GM12878 (cell line): Measurements from ENCODE around the gene FAF1. TPM values are rescaled to one million over a fixed set of nuclear protein-coding genes. Genes with fewer than 3 reads are reported as not detected.

ENCODE experiments used
- ATAC-seq: fragments of 200-7000 bp; cut with Tn5 transposase; 3 replicates; pipeline ENCODE4 v1.9.1; 2020; ENCODE audit warnings: mild to moderate bottlenecking, moderate library complexity
- BruUV-seq: library from RNA; stranded (reverse); fragments of 400-500 nt; replicated peaks from 2 replicates; lab custom pipeline; 2021; lab: Mats Ljungman, UMichigan
- CTCF ChIA-PET: fragments of 300-600 bp; sonication (Branson Sonifier 250); formaldehyde crosslinking; extraction: SDS; loops from one replicate; lab custom pipeline; 2021; ENCODE audit warnings: inconsistent platforms; lab: Yijun Ruan, JAX
- POLR2A ChIA-PET: fragments of 350-600 bp; formaldehyde crosslinking; extraction: SDS; loops from one replicate; lab custom pipeline; 2021; ENCODE audit warnings: inconsistent platforms; lab: Charles Lee
- RAD21 ChIA-PET: fragments of 300-600 bp; sonication (Branson Sonifier 250); formaldehyde crosslinking; loops from one replicate; lab custom pipeline; 2023; ENCODE audit warnings: antibody characterized with exemption; ENCODE audit not compliant: unreplicated experiment; lab: Charles Lee
- SMC1A ChIA-PET: fragments of 300-600 bp; sonication (Branson Sonifier 250); formaldehyde crosslinking; loops from one replicate; lab custom pipeline; 2023; ENCODE audit not compliant: unreplicated experiment, uncharacterized antibody; lab: Charles Lee
- DNase-seq: peaks from one replicate; pipeline ENCODE4 v3.0.0-alpha.2; 2011; ENCODE audit warnings: low read depth, low spot score
- FAIRE-seq: peaks from 3 replicates; lab custom pipeline; 2011; peaks lifted over from hg19 to GRCh38; lab: Jason Lieb, UNC
- H2AFZ ChIP-seq: 2 replicates; pipeline ENCODE4 v1.6.0; 2011; ENCODE audit warnings: low read depth, low read length, control low read depth; ENCODE audit not compliant: control insufficient read depth
- H3K27ac ChIP-seq: 2 replicates; pipeline ENCODE4 v1.5.1; 2011; ENCODE audit warnings: control low read depth; ENCODE audit not compliant: control insufficient read depth, insufficient read depth
- H3K27me3 ChIP-seq, 2 experiments: replicated peaks in 1 of 2; 2 replicates each; pipeline versions ENCODE4 v1.6.0 to v1.6.1; 2011; ENCODE audit warnings: low read length in 1 of 2; ENCODE audit not compliant: control insufficient read depth in 2 of 2, insufficient read depth in 2 of 2
- H3K36me3 ChIP-seq, 2 experiments: 2 replicates each; pipeline ENCODE4 v1.5.1; 2011; ENCODE audit warnings: low read length in 1 of 2; ENCODE audit not compliant: control insufficient read depth in 2 of 2, insufficient read depth in 2 of 2
- H3K4me1 ChIP-seq: 2 replicates; pipeline ENCODE4 v1.6.1; 2011; ENCODE audit warnings: mild to moderate bottlenecking, low read length, moderate library complexity, mixed read lengths; ENCODE audit not compliant: control insufficient read depth, insufficient read depth
- H3K4me2 ChIP-seq: 2 replicates; pipeline ENCODE4 v1.6.0; 2011; ENCODE audit warnings: control low read depth; ENCODE audit not compliant: control insufficient read depth, insufficient read depth
- H3K4me3 ChIP-seq: fragments of 200-600 bp; sonication (generic); 2 replicates; pipeline ENCODE4 v1.5.1; 2016
- H3K79me2 ChIP-seq: 2 replicates; pipeline ENCODE4 v1.6.0; 2011; ENCODE audit warnings: low read length; ENCODE audit not compliant: control insufficient read depth, insufficient read depth
- H3K9ac ChIP-seq: 2 replicates; pipeline ENCODE4 v1.8.0; 2011; ENCODE audit warnings: low read length, control low read depth, mixed read lengths; ENCODE audit not compliant: control insufficient read depth, insufficient read depth
- H3K9me3 ChIP-seq: replicated peaks from 3 replicates; pipeline ENCODE4 v1.5.1; 2011; ENCODE audit warnings: mild to moderate bottlenecking, low read length; ENCODE audit not compliant: control insufficient read depth, insufficient read depth
- H4K20me1 ChIP-seq: 2 replicates; pipeline ENCODE4 v1.6.0; 2011; ENCODE audit not compliant: control insufficient read depth, insufficient read depth
- BCL11A ChIP-seq: IDR thresholded peaks from 2 replicates; pipeline ENCODE4 v1.6.1; 2011; ENCODE audit warnings: low read depth, low read length
- BMI1 ChIP-seq: fragments of 450-650 bp; IDR thresholded peaks from 2 replicates; pipeline ENCODE4 v1.6.1; 2016; ENCODE audit warnings: mild to moderate bottlenecking, moderate library complexity, borderline replicate concordance
- GABPA ChIP-seq: IDR thresholded peaks from 2 replicates; pipeline ENCODE4 v1.6.1; 2014; ENCODE audit warnings: antibody characterized with exemption, low read depth, mild to moderate bottlenecking, inconsistent platforms
- KAT2A ChIP-seq: conservative IDR thresholded peaks from 2 replicates; pipeline ENCODE4 v1.6.1; 2011; ENCODE audit warnings: low read depth, low read length; ENCODE audit not compliant: control insufficient read depth
- MTA2 ChIP-seq: fragments of 450-650 bp; IDR thresholded peaks from 2 replicates; pipeline ENCODE4 v1.6.1; 2016; ENCODE audit warnings: low read depth, mild to moderate bottlenecking, moderate library complexity
- NR2F1 ChIP-seq: fragments of 450-650 bp; conservative IDR thresholded peaks from 2 replicates; pipeline ENCODE4 v1.6.1; 2017; ENCODE audit warnings: mild to moderate bottlenecking
- PAX5 ChIP-seq: IDR thresholded peaks from 2 replicates; pipeline ENCODE4 v1.6.1; 2011; ENCODE audit warnings: low read depth, low read length, borderline replicate concordance
- PAX8 ChIP-seq: fragments of 450-650 bp; IDR thresholded peaks from 2 replicates; pipeline ENCODE4 v1.6.1; 2017; ENCODE audit warnings: mild to moderate bottlenecking, moderate library complexity
- PKNOX1 ChIP-seq: fragments of 450-650 bp; IDR thresholded peaks from 2 replicates; pipeline ENCODE4 v1.6.1; 2016; ENCODE audit warnings: mild to moderate bottlenecking
- RBBP5 ChIP-seq: fragments of 200-600 bp; sonication (generic); conservative IDR thresholded peaks from 2 replicates; pipeline ENCODE4 v1.6.1; 2016
- SIX5 ChIP-seq: IDR thresholded peaks from 2 replicates; pipeline ENCODE4 v1.6.1; 2011; ENCODE audit warnings: mild to moderate bottlenecking, low read depth, low read length, moderate library complexity; ENCODE audit not compliant: severe bottlenecking
- SPI1 ChIP-seq: IDR thresholded peaks from 2 replicates; pipeline ENCODE4 v1.6.1; 2011; ENCODE audit warnings: low read depth, mild to moderate bottlenecking, low read length, moderate library complexity, borderline replicate concordance; ENCODE audit not compliant: insufficient read depth
- ZSCAN29 ChIP-seq: fragments of 450-650 bp; IDR thresholded peaks from 2 replicates; pipeline ENCODE4 v1.6.1; 2017; ENCODE audit warnings: mild to moderate bottlenecking, moderate library complexity
- in situ Hi-C: fragments of 300-500 bp; cut with MboI; formaldehyde crosslinking; loops from 9 replicates; pipeline ENCODE4 v1.14.3; 2018; ENCODE audit warnings: mixed read lengths
- intact Hi-C: fragments of 100-400 bp; cut with micrococcal nuclease; formaldehyde crosslinking; loops from one replicate; pipeline ENCODE4 v1.14.2; 2022; ENCODE audit not compliant: unreplicated experiment
- polyA plus RNA-seq, 11 experiments: library from polyadenylated mRNA; depleted of rRNA in 4 of 11; unstranded in 6 of 11; stranded (reverse) in 5 of 11; fragments of >200 nt; fragmentation: Nextera tagmentation in 4 of 11; fragmentation: Illumina TruSeq in 1 of 11; extraction: Ambion mirVana in 4 of 11; extraction: Trizol in 1 of 11; gene quantifications; 1 replicate in 1 of 11; 2 replicates in 10 of 11; pipeline versions ENCODE4 v1.2.1 to v1.2.3, GENCODE V29; 2011 to 2016; ENCODE audit warnings: inconsistent platforms in 2 of 11, missing spikeins in 2 of 11, low read depth in 1 of 11
- total RNA-seq, 4 experiments: library from RNA; depleted of rRNA in 3 of 4; stranded (reverse); fragments of >200 nt in 3 of 4; fragmentation: Illumina TruSeq in 1 of 4; extraction: Trizol in 1 of 4; gene quantifications; 2 replicates each; pipeline versions ENCODE4 v1.2.1 to v1.2.3, GENCODE V29; 2013 to 2021

FAF1 gene
- total and polyA plus RNA-seq, 10 of the 15 experiments (the other 5 are each of a cell fraction or from before 2014, with no cell fraction given): 8.6 to 54.5 (median 23.7) TPM

GRCh38 chr1:50841791-50842387 lies 118.2 kb downstream of the FAF1 start:
- H4K20me1 ChIP-seq: no peaks in the 10 kb centered on the region
- TF ChIP-seq PAX5 (no peak), BMI1 (no peak), RBBP5 (no peak), PKNOX1 (no peak), BCL11A (no peak), KAT2A (no peak), PAX8 (no peak), MTA2 (no peak), SPI1 (no peak), NR2F1 (no peak), SIX5 (no peak), GABPA (no peak), ZSCAN29 (no peak)
- TF ChIP-seq, all 136 proteins: peak for 0
- Histone ChIP-seq H3K79me2 (no peaks in the 10 kb centered on the region; the same call in none of the 2 replicates), H2AFZ (no peak overlapping the region), H3K9ac (no peak overlapping the region), H3K9me3 (no peaks in the 10 kb centered on the region; the same call in 1 of the 3 replicates), H3K27ac (no peak overlapping the region), H3K4me2 (no peak overlapping the region), H3K4me3 (no peak overlapping the region), H3K36me3 (no peaks in the 10 kb centered on the region), H3K4me1 (no peaks in the 10 kb centered on the region), H3K27me3 (no peaks in the 10 kb centered on the region)
- ATAC-seq (peak; percentile 43), DNase-seq (no peak), FAIRE-seq (no peak)
- ChIA-PET POLR2A (no interaction called here), SMC1A (no interaction called here), RAD21 (no interaction called here), CTCF (interaction anchor here (1.8 kb wide), 1 partner anchor 31 kb away, joined by 5 read pairs; no protein-coding TSS in a partner anchor)
- intact Hi-C loops (no loop called here), in situ Hi-C loops (no loop called here)
- no TSS peak for BruUV-seq
